ENCODE measurements around the gene AIRE.

AIRE gene

GRCh38 chr21:44331650-44332307 lies 46.1 kb downstream of the AIRE start:
- Histone ChIP-seq H3K36me3 (peaks cover 10 to 39% (median 19%) of the 10 kb centered on the region in 11 experiments; a peak in 19 of 22 replicates), H3K4me1 (peaks cover 41 to 99% (median 91%) of the 10 kb centered on the region in 10 experiments), H3K4me2 (peak overlapping the region; percentile 56 to 95 (median 91); a peak in 17 of 22 replicates)

GRCh38 chr21:44332383-44332782 lies 46.7 kb downstream of the AIRE start:
- Histone ChIP-seq H3K9me3 (replicated peaks in 1 of 11) (no peaks in the 10 kb centered on the region), H3K36me3 (peaks cover 4 to 37% (median 15%) of the 10 kb centered on the region in 11 experiments; a peak in 19 of 22 replicates), H3K4me1 (peaks cover 40 to 99% (median 91%) of the 10 kb centered on the region in 10 experiments), H3K27ac (peak overlapping the region in 2 of 11 experiments; percentile 11 to 87; a peak in 1 of 22 replicates), H3K4me3 (no peak overlapping the region), H3K27me3 (no peaks in the 10 kb centered on the region), H3K4me2 (peak overlapping the region; percentile 56 to 95 (median 91); a peak in 21 of 22 replicates), H3K9ac (peak overlapping the region in 5 of 11 experiments; percentile 19 to 65 (median 53); a peak in 6 of 22 replicates), H4K20me1 (peaks cover 29 to 82% (median 58%) of the 10 kb centered on the region in 11 experiments; a peak in 21 of 22 replicates)
- TF ChIP-seq Cebpa-rat (IDR thresholded peaks at IDR 0.05) = no peak

More at GRCh38 chr21:44331650-44332307, 46.1 kb downstream of the AIRE start:
- no peak overlapping the region for H3K4me3 ChIP-seq
- H3K27me3 ChIP-seq = no peaks in the 10 kb centered on the region
- no peak for TF ChIP-seq Cebpa-rat (IDR thresholded peaks at IDR 0.05)
- no peaks in the 10 kb centered on the region for H3K9me3 ChIP-seq (replicated peaks in 1 of 11)
- peak overlapping the region in 3 of 11 experiments; percentile 8 to 75 (median 14); a peak in 3 of 22 replicates for H3K27ac ChIP-seq
- H4K20me1 ChIP-seq = peaks cover 35 to 88% (median 64%) of the 10 kb centered on the region in 11 experiments; a peak in 21 of 22 replicates
- H3K9ac ChIP-seq = peak overlapping the region in 3 of 11 experiments; percentile 19 to 60 (median 53); a peak in 3 of 22 replicates

DNA sequence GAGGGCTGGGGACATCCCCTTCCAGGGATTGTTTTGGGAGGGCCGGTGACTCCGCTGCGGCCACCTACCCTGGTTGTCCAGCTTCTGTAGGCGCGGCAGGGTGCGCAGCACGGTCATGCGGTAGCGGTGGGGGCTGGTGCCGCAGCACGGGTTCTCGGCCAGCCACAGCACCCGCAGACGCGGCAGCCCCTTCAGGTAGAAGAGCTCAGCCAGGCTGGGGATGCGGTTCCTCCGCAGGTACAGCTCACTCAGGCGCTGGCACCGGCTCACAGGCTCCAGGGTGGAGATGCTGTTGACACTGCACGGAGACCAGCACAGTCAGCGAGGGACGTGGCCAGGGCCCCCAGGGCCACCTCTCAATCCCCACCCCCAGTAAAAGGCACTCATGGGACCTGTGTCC lies 47.3 kb downstream of the AIRE start:
- H3K36me3 ChIP-seq = peaks cover 0 to 31% (median 9%) of the 10 kb centered on the region in 11 experiments; a peak in 14 of 22 replicates
- H3K9me3 ChIP-seq (replicated peaks in 1 of 11) = no peaks in the 10 kb centered on the region
- H3K4me1 ChIP-seq = peaks cover 45 to 99% (median 91%) of the 10 kb centered on the region in 10 experiments
- no peak for TF ChIP-seq Cebpa-rat (IDR thresholded peaks at IDR 0.05)
- H3K9ac ChIP-seq = peak overlapping the region in 6 of 11 experiments; percentile 27 to 65 (median 46); a peak in 9 of 22 replicates
- H4K20me1 ChIP-seq = peaks cover 23 to 77% (median 52%) of the 10 kb centered on the region in 11 experiments; a peak in 21 of 22 replicates
- peak overlapping the region; percentile 74 to 95 (median 91) for H3K4me2 ChIP-seq
- peak overlapping the region in 2 of 11 experiments; percentile 6 to 87; a peak in 2 of 22 replicates for H3K27ac ChIP-seq
- no peak overlapping the region for H3K4me3 ChIP-seq
- H3K27me3 ChIP-seq = no peaks in the 10 kb centered on the region

GRCh38 chr21:44333509-44334328 lies 48.0 kb downstream of the AIRE start:
- Histone ChIP-seq H3K27me3 (no peaks in the 10 kb centered on the region), H3K27ac (peak overlapping the region in 5 of 11 experiments; percentile 5 to 87 (median 45); a peak in 6 of 22 replicates), H3K9me3 (replicated peaks in 1 of 11) (no peaks in the 10 kb centered on the region), H3K9ac (peak overlapping the region in 9 of 11 experiments; percentile 22 to 65 (median 41); a peak in 15 of 22 replicates), H3K4me1 (peaks cover 50 to 97% (median 89%) of the 10 kb centered on the region in 10 experiments), H3K4me3 (peak overlapping the region in 1 of 10 experiments; percentile 40; a peak in 2 of 20 replicates), H3K4me2 (peak overlapping the region; percentile 74 to 95 (median 91)), H3K36me3 (peaks cover 0 to 29% (median 9%) of the 10 kb centered on the region in 11 experiments; a peak in 13 of 22 replicates), H4K20me1 (peaks cover 18 to 73% (median 48%) of the 10 kb centered on the region in 11 experiments; a peak in 21 of 22 replicates)
- TF ChIP-seq Cebpa-rat (IDR thresholded peaks at IDR 0.05) = no peak

DNA sequence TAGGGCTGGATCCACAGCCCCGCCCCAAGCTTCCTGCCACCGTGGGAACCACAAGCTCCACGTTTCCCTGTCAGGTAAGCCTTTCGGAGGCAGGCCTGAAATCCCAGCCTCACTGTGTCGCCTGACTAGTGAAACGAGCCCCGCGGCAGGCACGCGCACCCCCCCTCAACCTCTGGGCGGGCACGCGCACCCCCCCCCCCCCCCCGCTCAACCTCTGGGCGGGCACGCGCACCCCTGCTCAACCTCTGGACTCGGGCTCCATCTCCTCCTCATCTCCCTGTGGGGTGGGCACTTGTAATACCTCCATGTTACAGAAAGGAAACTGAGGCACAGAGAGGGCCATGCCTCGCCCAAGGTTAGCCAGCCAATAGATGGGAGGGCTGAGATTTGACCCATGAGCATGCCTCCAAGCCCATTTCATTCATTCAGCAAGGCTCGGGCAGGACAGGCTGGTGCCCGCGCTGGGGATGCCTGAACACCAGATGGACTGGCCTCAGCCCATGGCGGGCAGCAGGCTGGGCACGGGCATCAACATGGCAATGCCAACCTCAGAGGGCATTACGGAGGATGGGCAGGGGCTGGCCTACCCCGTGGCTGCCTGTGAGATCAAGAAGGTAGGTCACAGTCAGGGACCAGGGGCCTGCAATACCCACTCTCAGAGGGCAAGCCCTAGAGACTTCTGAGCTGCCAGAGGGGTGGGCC lies 48.8 kb downstream of the AIRE start:
- Histone ChIP-seq H3K4me1 (peaks cover 50 to 89% (median 82%) of the 10 kb centered on the region in 10 experiments), H3K9ac (peak overlapping the region in 8 of 11 experiments; percentile 22 to 65 (median 45); a peak in 13 of 22 replicates), H3K36me3 (peaks cover 0 to 29% (median 9%) of the 10 kb centered on the region in 11 experiments; a peak in 13 of 22 replicates), H3K27ac (peak overlapping the region in 7 of 11 experiments; percentile 8 to 87 (median 47); a peak in 10 of 22 replicates), H3K4me3 (peak overlapping the region in 1 of 10 experiments; percentile 40; a peak in 1 of 20 replicates), H4K20me1 (peaks cover 10 to 65% (median 41%) of the 10 kb centered on the region in 11 experiments; a peak in 21 of 22 replicates), H3K9me3 (replicated peaks in 1 of 11) (no peaks in the 10 kb centered on the region), H3K27me3 (no peaks in the 10 kb centered on the region), H3K4me2 (peak overlapping the region; percentile 74 to 95 (median 91))
- no peak for TF ChIP-seq Cebpa-rat (IDR thresholded peaks at IDR 0.05)

DNA sequence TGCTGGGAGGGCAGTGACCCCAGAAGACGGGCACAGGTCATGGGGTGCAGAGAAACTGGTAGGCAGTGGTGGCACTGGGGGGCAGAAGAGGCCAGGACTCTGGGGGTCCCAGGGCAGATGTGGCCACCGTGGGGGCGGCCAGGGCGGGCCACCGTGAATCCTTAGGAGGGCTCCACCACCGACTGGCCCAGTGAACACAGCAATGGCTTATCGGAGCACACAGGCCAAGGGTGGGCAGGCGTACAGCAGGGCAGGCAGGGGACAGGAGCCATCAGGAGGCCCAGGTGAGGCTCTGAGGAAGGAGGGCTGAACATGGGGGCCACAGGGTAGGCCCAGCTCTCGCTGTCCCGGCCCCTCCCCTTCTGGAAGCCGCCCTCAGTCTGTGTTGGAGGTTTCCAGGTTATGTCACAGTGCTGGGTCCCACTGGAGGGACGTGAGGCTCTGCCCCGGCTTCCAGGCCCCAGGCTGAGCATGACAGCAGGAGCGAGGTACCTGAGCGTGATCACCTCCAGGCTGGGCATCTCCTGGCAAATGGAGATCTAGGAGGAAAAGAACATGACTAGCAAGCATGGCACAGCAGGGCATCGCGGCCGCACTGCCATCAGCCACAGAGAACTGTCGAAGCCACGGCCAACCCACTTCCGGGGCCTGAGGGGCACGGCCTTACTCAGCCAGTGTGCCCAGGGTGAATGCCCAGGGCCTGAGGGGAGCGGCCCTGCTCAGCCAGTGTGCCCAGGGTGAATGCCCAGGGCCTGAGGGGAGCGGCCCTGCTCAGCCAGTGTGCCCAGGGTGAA lies 49.8 kb downstream of the AIRE start:
- peaks cover 57 to 89% (median 85%) of the 10 kb centered on the region in 10 experiments for H3K4me1 ChIP-seq
- H3K36me3 ChIP-seq = peaks cover 0 to 29% (median 9%) of the 10 kb centered on the region in 11 experiments; a peak in 13 of 22 replicates
- H3K27me3 ChIP-seq = no peaks in the 10 kb centered on the region
- H3K27ac ChIP-seq = peak overlapping the region in 8 of 11 experiments; percentile 5 to 87 (median 46); a peak in 12 of 22 replicates
- H3K4me2 ChIP-seq = peak overlapping the region in 9 of 11 experiments; percentile 74 to 95 (median 92); a peak in 18 of 22 replicates
- H3K9ac ChIP-seq = peak overlapping the region in 7 of 11 experiments; percentile 3 to 77 (median 27); a peak in 10 of 22 replicates
- TF ChIP-seq Cebpa-rat (IDR thresholded peaks at IDR 0.05) = no peak
- H3K4me3 ChIP-seq = no peak overlapping the region
- no peaks in the 10 kb centered on the region for H3K9me3 ChIP-seq (replicated peaks in 1 of 11)
- peaks cover under 1 to 55% (median 31%) of the 10 kb centered on the region in 11 experiments; a peak in 19 of 22 replicates for H4K20me1 ChIP-seq

DNA sequence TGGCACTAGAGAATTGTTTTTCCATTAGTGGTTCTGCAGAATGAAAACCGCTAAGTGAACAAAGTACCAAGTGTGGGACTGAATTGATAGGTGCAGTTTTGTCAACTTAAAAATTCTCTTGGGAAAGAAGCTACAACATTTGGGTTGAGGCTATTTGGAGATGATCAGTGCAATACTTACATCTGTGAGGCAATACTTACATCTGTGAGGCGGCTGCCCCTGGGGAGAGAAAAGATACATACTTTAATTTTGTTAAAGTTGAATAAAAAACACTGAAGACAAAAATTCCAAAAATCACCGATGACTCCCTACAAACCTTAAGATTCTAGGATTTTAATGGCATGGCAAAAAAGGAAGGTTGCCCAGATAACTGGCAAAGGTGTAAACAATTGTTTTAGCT lies 51.8 kb downstream of the AIRE start:
- peak overlapping the region in 8 of 11 experiments; percentile 62 to 87 (median 74); a peak in 16 of 22 replicates for H3K27ac ChIP-seq
- H3K27me3 ChIP-seq = no peaks in the 10 kb centered on the region
- H3K4me3 ChIP-seq = 0 out of 20 replicates have a peak overlapping the region, but pooled peaks of 2 of the 10 experiments have one; percentile 8 to 46
- peak overlapping the region; percentile 80 to 97 (median 90) for H3K4me2 ChIP-seq
- peaks cover 0 to 22% (median 8%) of the 10 kb centered on the region in 11 experiments; a peak in 11 of 22 replicates for H3K36me3 ChIP-seq
- peaks cover 45 to 76% (median 71%) of the 10 kb centered on the region in 10 experiments for H3K4me1 ChIP-seq
- no peaks in the 10 kb centered on the region for H3K9me3 ChIP-seq (replicated peaks in 1 of 11)
- TF ChIP-seq Cebpa-rat (IDR thresholded peaks at IDR 0.05) = peak in 5 of 11 experiments; percentile 39 to 69 (median 51); a peak in 6 of 22 replicates
- H4K20me1 ChIP-seq = peaks cover 0 to 36% (median 14%) of the 10 kb centered on the region in 11 experiments; a peak in 14 of 22 replicates
- peak overlapping the region in 8 of 11 experiments; percentile 60 to 77 (median 70); a peak in 16 of 22 replicates for H3K9ac ChIP-seq

Data from BLaER1 treated with 17β-estradiol and CSF1 and Interleukin-3, amounts not matched to agents 10 nM and 100 nM (cell line).